Activated naive CD8-positive, alpha-beta T cell treated with anti-CD3 and anti-CD28 coated beads, Interleukin-2, amount 50 U/mL, for 24 hours (primary cell): ENCODE data around the gene COG6.
A peak's percentile ranks its signal among the peaks of the same experiment; 100 is the strongest.

Experiments used
- ATAC-seq: fragments of 150-1000 bp; cut with Tn5 transposase; one replicate; pipeline ENCODE4 v1.10.0; 2021
- DNase-seq: peaks from one replicate; pipeline ENCODE4 v3.0.0; 2021
- H3K27ac Mint-ChIP-seq: one replicate; pipeline ENCODE4 v1.8.0; 2021; ENCODE audit warnings: mild to moderate bottlenecking, mixed read lengths
- H3K27me3 Mint-ChIP-seq: one replicate; pipeline ENCODE4 v1.8.0; 2021; ENCODE audit warnings: mixed read lengths
- H3K36me3 Mint-ChIP-seq: one replicate; pipeline ENCODE4 v1.8.0; 2021; ENCODE audit warnings: low read depth, mixed read lengths
- H3K4me1 Mint-ChIP-seq: one replicate; pipeline ENCODE4 v1.8.0; 2021; ENCODE audit warnings: mixed read lengths
- H3K4me3 Mint-ChIP-seq: one replicate; pipeline ENCODE4 v1.8.0; 2021; ENCODE audit warnings: mild to moderate bottlenecking, moderate library complexity, mixed read lengths
- H3K9me3 Mint-ChIP-seq: one replicate; pipeline ENCODE4 v1.8.0; 2021; ENCODE audit warnings: mixed read lengths

The COG6 gene

GRCh38 chr13:39655569-39656324 is at the start of gene COG6:
TSS of gene COG6 (plus strand) at chr13:39655662. CDS start at chr13:39655727, 65 bp downstream.
- peaks cover 5% of the 10 kb centered on the region for H3K36me3 Mint-ChIP-seq
- peak; percentile 97 for DNase-seq
- peak within 1 kb of the TSS; percentile 89 for H3K27ac Mint-ChIP-seq
- peaks cover 8% of the 10 kb centered on the region for H3K9me3 Mint-ChIP-seq
- H3K4me1 Mint-ChIP-seq: peaks cover 34% of the 10 kb centered on the region
- peaks cover 2% of the 10 kb centered on the region for H3K27me3 Mint-ChIP-seq
- peak; percentile 93 for ATAC-seq
- H3K4me3 Mint-ChIP-seq: peak within 1 kb of the TSS; percentile 96

DNA sequence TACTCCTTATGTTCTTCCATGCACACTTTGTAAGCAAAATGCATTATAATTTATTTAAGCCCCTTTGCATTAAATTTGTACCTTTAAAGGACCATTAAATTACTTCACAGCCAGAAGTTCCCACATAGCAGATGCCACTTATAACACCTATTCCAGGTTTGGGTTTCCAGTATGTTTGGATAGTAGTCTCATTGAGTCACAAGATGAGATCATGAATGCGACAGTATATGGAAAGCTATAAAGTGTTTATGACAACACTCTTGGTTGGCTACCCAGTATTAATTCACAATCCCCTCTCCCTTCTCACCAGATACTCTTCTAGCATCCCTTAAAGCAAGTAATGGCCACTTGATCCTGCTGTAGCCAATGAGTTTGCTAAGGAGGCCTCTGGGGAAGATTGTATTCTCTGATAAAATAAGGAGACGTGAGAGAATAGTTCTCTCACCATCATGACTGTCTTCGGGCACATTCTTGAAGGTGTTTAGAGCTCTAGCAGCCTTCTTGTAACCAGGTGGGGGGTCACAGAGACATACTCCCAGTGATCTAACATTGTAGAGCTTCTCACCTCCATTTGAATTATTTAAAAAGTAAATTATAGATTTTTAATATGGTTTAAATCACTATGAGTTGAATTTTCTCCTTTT is 49.7 kb upstream of the COG6 start:
- no peaks in the 10 kb centered on the region for H3K36me3 Mint-ChIP-seq
- no peaks in the 10 kb centered on the region for H3K9me3 Mint-ChIP-seq
- peaks cover 43% of the 10 kb centered on the region for H3K27me3 Mint-ChIP-seq

GRCh38 chr13:39607876-39608275 is 47.6 kb upstream of the COG6 start:
- Mint-ChIP-seq H3K36me3 (no peaks in the 10 kb centered on the region), H3K27ac (no peak overlapping the region), H3K4me1 (peaks cover 7% of the 10 kb centered on the region), H3K27me3 (peaks cover 26% of the 10 kb centered on the region), H3K9me3 (no peaks in the 10 kb centered on the region), H3K4me3 (no peak overlapping the region)
- ATAC-seq (no peak), DNase-seq (no peak)

More for the DNA sequence above, 49.7 kb upstream of the COG6 start:
- Mint-ChIP-seq H3K27ac (no peak overlapping the region), H3K4me1 (peaks cover 14% of the 10 kb centered on the region), H3K4me3 (no peak overlapping the region)
- DNase-seq (no peak), ATAC-seq (no peak)

DNA sequence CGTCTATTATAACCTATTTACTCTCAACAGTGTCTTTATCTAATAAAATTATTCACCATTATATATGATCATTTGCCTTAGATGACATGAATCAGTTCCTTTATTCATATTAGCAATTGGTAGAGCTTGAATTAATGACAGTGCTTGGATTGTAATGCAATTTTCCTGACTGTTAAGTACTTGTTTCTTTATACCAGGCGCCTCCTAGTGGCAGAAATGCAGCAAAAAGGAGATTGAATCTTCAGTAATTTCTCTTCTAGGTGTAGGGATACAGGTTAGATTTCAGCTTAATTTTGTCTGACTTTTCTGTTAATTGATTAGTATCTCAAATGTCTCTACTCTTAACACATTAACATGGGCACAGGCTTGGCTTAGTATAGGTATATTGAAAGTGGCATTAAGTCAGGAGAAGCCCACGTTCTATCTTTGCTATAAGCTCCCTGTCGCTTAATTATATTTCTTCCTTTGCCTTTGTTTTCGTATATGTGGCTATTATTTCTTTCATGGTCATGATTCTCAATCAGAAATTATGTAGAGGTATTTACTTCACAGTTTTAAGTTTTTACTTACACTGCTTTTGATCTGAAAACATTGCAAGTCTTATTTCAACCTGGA is 43.3 kb upstream of the COG6 start:
- Mint-ChIP-seq H3K27me3 (peaks cover 8% of the 10 kb centered on the region), H3K9me3 (no peaks in the 10 kb centered on the region), H3K4me1 (no peaks in the 10 kb centered on the region), H3K4me3 (no peak overlapping the region), H3K36me3 (no peaks in the 10 kb centered on the region), H3K27ac (no peak overlapping the region)
- ATAC-seq: no peak
- DNase-seq: peak; percentile 55

- Mint-ChIP-seq H3K27ac (no peak overlapping the region), H3K36me3 (no peaks in the 10 kb centered on the region), H3K9me3 (no peaks in the 10 kb centered on the region), H3K27me3 (peaks cover 2% of the 10 kb centered on the region), H3K4me1 (no peaks in the 10 kb centered on the region), H3K4me3 (no peak overlapping the region)
- DNase-seq (peak; percentile 25), ATAC-seq (peak; percentile 68)
Measured at GRCh38 chr13:39616087-39616694, 39.3 kb upstream of the COG6 start.

- ATAC-seq (no peak), DNase-seq (no peak)
- Mint-ChIP-seq H3K4me3 (no peak overlapping the region), H3K27ac (no peak overlapping the region), H3K36me3 (no peaks in the 10 kb centered on the region), H3K9me3 (no peaks in the 10 kb centered on the region), H3K27me3 (peaks cover 2% of the 10 kb centered on the region), H3K4me1 (no peaks in the 10 kb centered on the region)
Measured at GRCh38 chr13:39618561-39618960, 36.9 kb upstream of the COG6 start.

GRCh38 chr13:39623466-39623865 is 32.0 kb upstream of the COG6 start:
- Mint-ChIP-seq H3K27me3 (peaks cover 2% of the 10 kb centered on the region), H3K4me3 (no peak overlapping the region), H3K9me3 (no peaks in the 10 kb centered on the region), H3K4me1 (no peaks in the 10 kb centered on the region), H3K27ac (no peak overlapping the region), H3K36me3 (no peaks in the 10 kb centered on the region)
- DNase-seq (no peak), ATAC-seq (no peak)

DNA sequence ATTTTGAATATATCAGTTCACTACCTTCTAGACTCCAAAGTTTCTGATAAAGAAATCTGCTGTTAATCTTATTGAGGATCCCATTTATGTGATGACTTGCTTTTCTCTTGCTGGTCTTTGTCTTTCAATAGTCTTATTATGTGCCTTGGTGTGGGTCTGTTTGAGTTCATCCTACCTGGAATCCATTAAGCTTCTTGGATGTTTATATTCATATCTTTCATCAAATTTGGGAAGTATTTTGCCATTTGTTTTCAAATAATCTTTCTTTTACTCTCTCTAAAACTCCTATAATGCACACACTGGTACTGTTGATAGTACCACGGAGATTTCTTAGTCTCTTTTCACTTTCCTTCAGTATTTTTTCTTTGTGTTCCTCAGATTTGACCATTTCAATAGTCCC is 24.2 kb upstream of the COG6 start:
- Mint-ChIP-seq H3K4me3 (no peak overlapping the region), H3K9me3 (peaks cover 22% of the 10 kb centered on the region), H3K36me3 (peaks cover 1% of the 10 kb centered on the region), H3K27me3 (peaks cover 17% of the 10 kb centered on the region), H3K27ac (no peak overlapping the region), H3K4me1 (no peaks in the 10 kb centered on the region)
- no peak for DNase-seq
- ATAC-seq: no peak

- H3K36me3 Mint-ChIP-seq: peaks cover 1% of the 10 kb centered on the region
- ATAC-seq: no peak
- H3K27me3 Mint-ChIP-seq: peaks cover 24% of the 10 kb centered on the region
- no peak for DNase-seq
- H3K27ac Mint-ChIP-seq: no peak overlapping the region
- no peaks in the 10 kb centered on the region for H3K4me1 Mint-ChIP-seq
- peaks cover 22% of the 10 kb centered on the region for H3K9me3 Mint-ChIP-seq
- no peak overlapping the region for H3K4me3 Mint-ChIP-seq
Measured at GRCh38 chr13:39632994-39633393, 22.5 kb upstream of the COG6 start.

GRCh38 chr13:39635564-39635963 is 19.9 kb upstream of the COG6 start:
- no peak for DNase-seq
- H3K4me3 Mint-ChIP-seq: no peak overlapping the region
- H3K9me3 Mint-ChIP-seq: peaks cover 13% of the 10 kb centered on the region
- H3K4me1 Mint-ChIP-seq: no peaks in the 10 kb centered on the region
- no peak overlapping the region for H3K27ac Mint-ChIP-seq
- ATAC-seq: no peak
- peaks cover 1% of the 10 kb centered on the region for H3K36me3 Mint-ChIP-seq
- peaks cover 26% of the 10 kb centered on the region for H3K27me3 Mint-ChIP-seq

DNA sequence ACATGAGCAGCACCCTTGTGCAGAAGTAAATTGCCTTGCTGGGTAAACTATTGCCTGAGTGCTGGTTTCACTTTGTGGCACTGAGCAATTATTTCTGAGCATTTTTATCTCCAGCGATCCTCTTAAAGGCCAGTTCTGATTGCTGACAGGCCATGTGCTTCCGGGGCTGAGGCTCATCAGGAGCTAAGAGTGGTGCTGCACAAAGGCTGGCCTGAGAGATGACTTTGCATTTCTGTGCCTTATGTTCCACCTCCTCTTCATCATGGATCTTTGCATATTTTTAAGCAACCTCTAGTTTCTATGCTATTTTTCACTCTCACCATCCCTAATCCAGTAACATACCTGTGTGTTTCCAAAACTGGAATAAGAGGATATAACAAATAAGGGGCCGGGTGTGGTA is 17.6 kb upstream of the COG6 start:
- no peak overlapping the region for H3K4me3 Mint-ChIP-seq
- no peaks in the 10 kb centered on the region for H3K4me1 Mint-ChIP-seq
- no peaks in the 10 kb centered on the region for H3K9me3 Mint-ChIP-seq
- no peak overlapping the region for H3K27ac Mint-ChIP-seq
- DNase-seq (no peak), ATAC-seq (no peak)
- no peaks in the 10 kb centered on the region for H3K36me3 Mint-ChIP-seq
- H3K27me3 Mint-ChIP-seq: peaks cover 24% of the 10 kb centered on the region

GRCh38 chr13:39641645-39642044 is 13.8 kb upstream of the COG6 start:
- H3K4me1 Mint-ChIP-seq: no peaks in the 10 kb centered on the region
- H3K27ac Mint-ChIP-seq: no peak overlapping the region
- H3K36me3 Mint-ChIP-seq: no peaks in the 10 kb centered on the region
- no peaks in the 10 kb centered on the region for H3K9me3 Mint-ChIP-seq
- ATAC-seq (no peak), DNase-seq (no peak)
- H3K4me3 Mint-ChIP-seq: no peak overlapping the region
- H3K27me3 Mint-ChIP-seq: peaks cover 19% of the 10 kb centered on the region

DNA sequence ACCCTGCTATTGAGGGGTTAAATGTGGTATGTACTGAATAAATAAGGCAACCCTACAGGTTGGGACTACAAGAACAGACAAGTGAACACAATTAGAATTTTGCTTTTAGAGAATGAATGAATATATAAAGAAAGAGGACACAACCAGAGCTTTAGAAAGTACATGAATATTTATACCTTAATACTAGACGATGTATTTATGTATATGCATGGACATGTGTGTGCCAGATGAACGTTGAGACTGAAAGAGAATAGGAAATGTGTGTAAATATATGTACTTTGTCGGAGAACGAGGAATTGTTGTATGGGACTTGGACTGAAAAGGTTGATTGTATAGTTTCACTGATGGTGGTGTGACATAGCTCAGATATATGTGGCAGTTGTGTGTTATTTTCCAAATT is 9.3 kb upstream of the COG6 start:
- H3K27me3 Mint-ChIP-seq: peaks cover 9% of the 10 kb centered on the region
- H3K36me3 Mint-ChIP-seq: no peaks in the 10 kb centered on the region
- no peaks in the 10 kb centered on the region for H3K4me1 Mint-ChIP-seq
- DNase-seq (no peak), ATAC-seq (no peak)
- no peak overlapping the region for H3K27ac Mint-ChIP-seq
- no peaks in the 10 kb centered on the region for H3K9me3 Mint-ChIP-seq
- no peak overlapping the region for H3K4me3 Mint-ChIP-seq

DNA sequence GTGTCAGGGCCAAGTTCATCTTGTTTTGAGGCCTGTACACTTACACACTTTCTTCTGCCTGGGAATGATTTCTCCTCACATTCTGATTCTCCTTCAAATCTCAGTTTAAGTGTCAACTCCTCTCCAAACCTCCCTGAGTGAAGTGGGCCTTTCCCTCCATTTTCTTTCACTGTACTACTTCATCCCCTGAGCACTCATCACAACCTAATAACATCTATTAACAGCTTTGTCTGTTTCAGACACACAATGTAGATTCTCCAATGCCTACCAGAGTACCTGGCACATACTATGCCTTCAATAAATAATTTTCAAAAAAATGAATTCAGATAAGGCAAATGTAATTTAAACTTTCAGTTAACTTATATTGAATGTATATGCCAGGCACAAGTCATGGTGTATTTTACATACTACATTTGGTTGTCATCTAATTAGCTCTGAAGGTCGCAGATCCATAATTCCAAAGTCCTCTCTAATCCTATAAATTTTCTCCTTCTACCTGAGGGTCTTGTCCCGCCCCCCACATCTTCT is 357 bp upstream of the COG6 start:
- H3K9me3 Mint-ChIP-seq: peaks cover 8% of the 10 kb centered on the region
- peak overlapping the region; percentile 89 for H3K27ac Mint-ChIP-seq
- ATAC-seq (no peak), DNase-seq (no peak)
- H3K36me3 Mint-ChIP-seq: peaks cover 5% of the 10 kb centered on the region
- H3K4me3 Mint-ChIP-seq: peak overlapping the region; percentile 96
- peaks cover 2% of the 10 kb centered on the region for H3K27me3 Mint-ChIP-seq
- peaks cover 34% of the 10 kb centered on the region for H3K4me1 Mint-ChIP-seq
